OCI-LY7 (cell line): ENCODE measurements around the gene TTC7B. TPM values are rescaled to one million over a fixed set of nuclear protein-coding genes. Genes with fewer than 3 reads are reported as not detected.

Source experiments
- BruUV-seq: library from RNA; stranded (reverse); fragments of 400-500 nt; replicated peaks from 2 replicates; lab custom pipeline; 2021; lab: Mats Ljungman, UMichigan
- CTCF ChIA-PET: fragments of 300-600 bp; sonication (Branson Sonifier 250); formaldehyde crosslinking; loops from one replicate; lab custom pipeline; 2022; ENCODE audit warnings: antibody characterized with exemption; ENCODE audit not compliant: unreplicated experiment; lab: Charles Lee
- POLR2A ChIA-PET: fragments of 300-600 bp; sonication (Branson Sonifier 250); formaldehyde crosslinking; loops from one replicate; lab custom pipeline; 2022; ENCODE audit warnings: antibody characterized with exemption; lab: Charles Lee
- DNase-seq: peaks from one replicate; pipeline ENCODE4 v3.0.0-alpha.2; 2015; ENCODE audit warnings: low spot score
- H2AFZ ChIP-seq: fragments of 200-600 bp; sonication (generic), shearing (Covaris generic); 2 replicates; pipeline ENCODE4 v1.6.1; 2014; ENCODE audit warnings: mild to moderate bottlenecking, antibody characterized with exemption, low read length, moderate library complexity
- H3K27ac ChIP-seq: fragments of 200-600 bp; sonication (generic); 2 replicates; pipeline ENCODE4 v1.5.1; 2014; ENCODE audit warnings: mixed run types, low read depth, mild to moderate bottlenecking, moderate library complexity, low read length, inconsistent platforms; ENCODE audit not compliant: poor library complexity, severe bottlenecking
- H3K36me3 ChIP-seq: fragments of 200-600 bp; sonication (generic); 2 replicates; pipeline ENCODE4 v1.6.1; 2014; ENCODE audit warnings: mild to moderate bottlenecking, antibody characterized with exemption, low read length, moderate library complexity, mixed read lengths; ENCODE audit not compliant: insufficient read depth
- H3K4me1 ChIP-seq: fragments of 200-600 bp; sonication (generic); 2 replicates; pipeline ENCODE4 v1.5.1; 2014; ENCODE audit warnings: mild to moderate bottlenecking, low read length; ENCODE audit not compliant: insufficient read depth, poor library complexity, severe bottlenecking
- H3K4me2 ChIP-seq: fragments of 200-600 bp; sonication (generic); 2 replicates; pipeline ENCODE4 v1.6.1; 2014; ENCODE audit warnings: mild to moderate bottlenecking, low read length
- H3K4me3 ChIP-seq: fragments of 200-600 bp; sonication (generic); 2 replicates; pipeline ENCODE4 v1.5.1; 2014; ENCODE audit warnings: mild to moderate bottlenecking, low read depth, low read length; ENCODE audit not compliant: poor library complexity, severe bottlenecking
- H3K79me2 ChIP-seq: fragments of 200-600 bp; sonication (generic); 2 replicates; pipeline ENCODE4 v1.6.1; 2016; ENCODE audit warnings: low read depth, mild to moderate bottlenecking, low read length, moderate library complexity, mixed read lengths; ENCODE audit not compliant: insufficient read depth
- H3K9me2 ChIP-seq: fragments of 200-600 bp; sonication (generic); 2 replicates; pipeline ENCODE4 v1.6.1; 2016; ENCODE audit warnings: mild to moderate bottlenecking, low read length, mixed read lengths; ENCODE audit not compliant: insufficient read depth
- H3K9me3 ChIP-seq: fragments of 200-600 bp; sonication (generic); 2 replicates; pipeline ENCODE4 v1.6.1; 2014; ENCODE audit warnings: mild to moderate bottlenecking, mixed run types, low read length, mixed read lengths
- H4K20me1 ChIP-seq: fragments of 200-600 bp; sonication (generic); 2 replicates; pipeline ENCODE4 v1.6.1; 2014; ENCODE audit warnings: mild to moderate bottlenecking, antibody characterized with exemption, low read length, moderate library complexity, mixed read lengths; ENCODE audit not compliant: insufficient read depth
- EZH2phosphoT487 ChIP-seq: fragments of 200-600 bp; sonication (generic); IDR thresholded peaks from 2 replicates; pipeline ENCODE4 v1.6.1; 2018; ENCODE audit warnings: low read depth, borderline replicate concordance, mild to moderate bottlenecking, mixed run types, antibody characterized with exemption, low read length, moderate library complexity, mixed read lengths
- intact Hi-C: fragments of 100-400 bp; cut with micrococcal nuclease; formaldehyde crosslinking; loops from one replicate; pipeline ENCODE4 v1.10.0; 2022; ENCODE audit not compliant: unreplicated experiment
- total RNA-seq, 2 experiments: library from RNA; depleted of rRNA in 1 of 2; stranded (reverse); fragments of >200 nt in 1 of 2; shearing (Covaris generic) in 1 of 2; gene quantifications; 2 replicates each; pipeline ENCODE4 v1.2.3, GENCODE V29; 2014 to 2022
- TF ChIP-seq, protein P1 (sequence below): fragments of 200-600 bp; sonication (generic); conservative IDR thresholded peaks from 2 replicates; pipeline ENCODE4 v1.5.1; 2014; ENCODE audit warnings: mild to moderate bottlenecking, antibody characterized with exemption, low read length, moderate library complexity, mixed read lengths

TTC7B gene
- total RNA-seq, 2 experiments from 2014 or later, result 0.19 to 0.51 TPM

GRCh38 chr14:90562652-90563051 is 253.6 kb downstream of the TTC7B start:
- DNase-seq, result no peak
- H3K4me2 ChIP-seq, result no peak overlapping the region
- CTCF ChIA-PET, result no interaction called here
- BruUV-seq, result no TSS peak
- H3K9me3 ChIP-seq, result no peaks in the 10 kb centered on the region
- H3K79me2 ChIP-seq, result no peaks in the 10 kb centered on the region
- H3K9me2 ChIP-seq, result no peaks in the 10 kb centered on the region
- no peak overlapping the region for H3K4me3 ChIP-seq
- no peaks in the 10 kb centered on the region for H4K20me1 ChIP-seq
- H3K36me3 ChIP-seq, result no peaks in the 10 kb centered on the region
- intact Hi-C loops, result no loop called here
- no peaks in the 10 kb centered on the region for H3K4me1 ChIP-seq
- POLR2A ChIA-PET, result no interaction called here
- H3K27ac ChIP-seq, result no peak overlapping the region
- no peak overlapping the region for H2AFZ ChIP-seq
- TF ChIP-seq EZH2phosphoT487, result no peak
- TF ChIP-seq, protein P1, sequence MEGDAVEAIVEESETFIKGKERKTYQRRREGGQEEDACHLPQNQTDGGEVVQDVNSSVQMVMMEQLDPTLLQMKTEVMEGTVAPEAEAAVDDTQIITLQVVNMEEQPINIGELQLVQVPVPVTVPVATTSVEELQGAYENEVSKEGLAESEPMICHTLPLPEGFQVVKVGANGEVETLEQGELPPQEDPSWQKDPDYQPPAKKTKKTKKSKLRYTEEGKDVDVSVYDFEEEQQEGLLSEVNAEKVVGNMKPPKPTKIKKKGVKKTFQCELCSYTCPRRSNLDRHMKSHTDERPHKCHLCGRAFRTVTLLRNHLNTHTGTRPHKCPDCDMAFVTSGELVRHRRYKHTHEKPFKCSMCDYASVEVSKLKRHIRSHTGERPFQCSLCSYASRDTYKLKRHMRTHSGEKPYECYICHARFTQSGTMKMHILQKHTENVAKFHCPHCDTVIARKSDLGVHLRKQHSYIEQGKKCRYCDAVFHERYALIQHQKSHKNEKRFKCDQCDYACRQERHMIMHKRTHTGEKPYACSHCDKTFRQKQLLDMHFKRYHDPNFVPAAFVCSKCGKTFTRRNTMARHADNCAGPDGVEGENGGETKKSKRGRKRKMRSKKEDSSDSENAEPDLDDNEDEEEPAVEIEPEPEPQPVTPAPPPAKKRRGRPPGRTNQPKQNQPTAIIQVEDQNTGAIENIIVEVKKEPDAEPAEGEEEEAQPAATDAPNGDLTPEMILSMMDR, result no peak

DNA sequence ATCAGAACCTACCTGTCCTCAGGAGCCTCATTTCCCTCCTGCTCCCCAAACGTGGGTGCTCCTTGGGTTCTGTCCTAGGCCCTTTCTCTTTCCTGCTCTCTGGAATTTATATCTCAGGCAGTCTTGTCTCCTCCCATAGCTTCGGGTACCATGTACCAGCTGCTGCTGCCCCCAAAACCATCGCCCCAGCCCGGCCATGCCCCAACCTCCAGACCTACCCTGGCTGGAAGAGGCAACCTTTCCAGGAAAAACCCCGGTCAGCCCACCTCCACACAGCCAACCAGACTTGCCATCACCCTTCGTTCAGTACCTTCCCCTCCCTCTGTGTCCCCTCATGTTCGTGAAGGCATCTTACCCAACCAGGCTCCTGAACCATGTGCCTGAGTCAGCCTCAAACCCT is 254.3 kb downstream of the TTC7B start:
- POLR2A ChIA-PET, result interaction anchor here (0.8 kb wide), 1 partner anchor 1107 kb away, joined by 3 read pairs; no protein-coding TSS in a partner anchor

DNA sequence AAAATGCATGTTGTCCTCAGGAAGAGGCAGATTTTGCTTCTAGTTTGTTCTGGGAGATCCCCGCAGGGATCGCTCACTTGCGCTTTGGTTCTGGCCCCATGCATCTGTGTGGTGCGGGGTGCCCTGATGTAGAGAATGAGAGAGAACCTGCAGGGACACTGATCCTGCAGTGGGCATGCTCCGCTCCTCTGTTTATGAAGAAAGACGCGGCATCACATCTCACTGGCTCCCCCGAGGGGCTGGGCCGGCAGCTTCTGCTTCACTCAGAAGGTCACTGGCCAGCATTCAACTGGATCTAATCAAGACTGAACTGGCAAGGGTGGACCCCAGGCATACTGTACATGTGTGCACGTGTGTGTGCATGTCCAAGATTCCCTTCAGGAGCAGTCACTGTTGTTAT is 255.2 kb downstream of the TTC7B start:
- Histone ChIP-seq H3K4me2 (no peak overlapping the region), H4K20me1 (no peaks in the 10 kb centered on the region), H3K79me2 (no peaks in the 10 kb centered on the region), H3K4me3 (no peak overlapping the region), H3K9me2 (no peaks in the 10 kb centered on the region), H3K9me3 (no peaks in the 10 kb centered on the region), H3K27ac (no peak overlapping the region), H3K36me3 (no peaks in the 10 kb centered on the region), H2AFZ (no peak overlapping the region), H3K4me1 (no peaks in the 10 kb centered on the region)
- BruUV-seq, result no TSS peak
- POLR2A ChIA-PET, result interaction anchor here (0.8 kb wide), 1 partner anchor 1108 kb away, joined by 3 read pairs; no protein-coding TSS in a partner anchor
- CTCF ChIA-PET, result no interaction called here
- no peak for DNase-seq
- TF ChIP-seq, protein P1, result no peak
- TF ChIP-seq EZH2phosphoT487, result no peak
- intact Hi-C loops, result no loop called here

More for the DNA sequence above, 254.3 kb downstream of the TTC7B start:
- BruUV-seq, result no TSS peak
- H3K9me2 ChIP-seq, result no peaks in the 10 kb centered on the region
- H3K9me3 ChIP-seq, result no peaks in the 10 kb centered on the region
- no peaks in the 10 kb centered on the region for H4K20me1 ChIP-seq
- intact Hi-C loops, result no loop called here
- no peak overlapping the region for H3K4me3 ChIP-seq
- no peak overlapping the region for H3K27ac ChIP-seq
- H3K4me1 ChIP-seq, result no peaks in the 10 kb centered on the region
- H3K36me3 ChIP-seq, result no peaks in the 10 kb centered on the region
- CTCF ChIA-PET, result no interaction called here
- TF ChIP-seq, protein P1, result no peak
- TF ChIP-seq EZH2phosphoT487, result no peak
- no peak overlapping the region for H3K4me2 ChIP-seq
- DNase-seq, result no peak
- no peak overlapping the region for H2AFZ ChIP-seq
- H3K79me2 ChIP-seq, result no peaks in the 10 kb centered on the region
